ENCODE results near the gene SLC8A2.

Gene SLC8A2

GRCh38 chr19:47407417-47407774 is 64.3 kb downstream of the SLC8A2 start:
- DNase-seq: no peak
- H3K36me3 ChIP-seq: no peaks in the 10 kb centered on the region
- no peak overlapping the region for H3K27ac ChIP-seq
- intact Hi-C loops (cut with DNase I; ENCODE audit: low total_unique reads): no loop called here
- peaks cover 0 to 56% of the 10 kb centered on the region in 2 donors for H3K27me3 ChIP-seq
- no peaks in the 10 kb centered on the region for H3K4me1 ChIP-seq
- no peak overlapping the region for H3K4me3 ChIP-seq
- TF ChIP-seq, protein P1, sequence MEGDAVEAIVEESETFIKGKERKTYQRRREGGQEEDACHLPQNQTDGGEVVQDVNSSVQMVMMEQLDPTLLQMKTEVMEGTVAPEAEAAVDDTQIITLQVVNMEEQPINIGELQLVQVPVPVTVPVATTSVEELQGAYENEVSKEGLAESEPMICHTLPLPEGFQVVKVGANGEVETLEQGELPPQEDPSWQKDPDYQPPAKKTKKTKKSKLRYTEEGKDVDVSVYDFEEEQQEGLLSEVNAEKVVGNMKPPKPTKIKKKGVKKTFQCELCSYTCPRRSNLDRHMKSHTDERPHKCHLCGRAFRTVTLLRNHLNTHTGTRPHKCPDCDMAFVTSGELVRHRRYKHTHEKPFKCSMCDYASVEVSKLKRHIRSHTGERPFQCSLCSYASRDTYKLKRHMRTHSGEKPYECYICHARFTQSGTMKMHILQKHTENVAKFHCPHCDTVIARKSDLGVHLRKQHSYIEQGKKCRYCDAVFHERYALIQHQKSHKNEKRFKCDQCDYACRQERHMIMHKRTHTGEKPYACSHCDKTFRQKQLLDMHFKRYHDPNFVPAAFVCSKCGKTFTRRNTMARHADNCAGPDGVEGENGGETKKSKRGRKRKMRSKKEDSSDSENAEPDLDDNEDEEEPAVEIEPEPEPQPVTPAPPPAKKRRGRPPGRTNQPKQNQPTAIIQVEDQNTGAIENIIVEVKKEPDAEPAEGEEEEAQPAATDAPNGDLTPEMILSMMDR (IDR thresholded peaks at IDR 0.05): no peak
- no peaks in the 10 kb centered on the region for H3K9me3 ChIP-seq

DNA sequence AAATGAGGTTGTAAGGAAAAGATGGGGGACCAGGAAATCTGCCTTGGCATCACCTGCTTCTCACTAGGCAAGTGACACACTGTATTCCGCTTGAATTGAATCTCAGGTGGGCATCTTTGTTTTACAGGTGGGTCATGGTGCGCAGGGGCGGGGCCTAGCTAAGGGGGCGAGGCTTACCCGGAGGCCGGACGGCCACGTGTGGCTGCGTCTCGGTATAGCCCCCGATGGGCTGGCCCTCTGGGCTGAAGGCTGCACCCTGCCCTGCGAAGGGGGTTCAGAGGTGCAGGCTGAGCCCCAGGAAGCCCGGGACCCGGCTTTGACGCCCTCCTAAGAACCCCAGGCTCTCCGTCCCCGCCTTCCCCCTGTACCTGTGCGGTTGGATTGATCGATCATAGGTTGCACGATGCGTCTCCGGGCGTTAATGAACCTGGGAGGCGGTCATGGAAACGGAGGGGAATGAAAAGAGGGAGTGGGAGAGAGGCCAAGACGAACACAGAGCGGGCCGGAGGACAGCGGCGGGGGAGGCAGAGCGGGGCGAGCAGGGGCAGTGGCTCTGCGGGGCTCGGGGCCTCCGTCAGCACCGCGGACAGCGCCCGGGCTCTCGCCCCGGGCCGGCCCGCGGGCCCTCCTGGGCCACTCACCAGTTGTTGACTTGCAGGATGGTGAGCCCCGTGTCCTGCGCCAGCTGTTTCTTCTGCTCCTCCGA is 64.8 kb downstream of the SLC8A2 start:
- H3K36me3 ChIP-seq: no peaks in the 10 kb centered on the region
- no peaks in the 10 kb centered on the region for H3K4me1 ChIP-seq
- H3K9me3 ChIP-seq: no peaks in the 10 kb centered on the region
- H3K4me3 ChIP-seq: no peak overlapping the region
- no peak for DNase-seq
- intact Hi-C loops (cut with DNase I; ENCODE audit: low total_unique reads): no loop called here
- H3K27me3 ChIP-seq: peaks cover 0 to 58% of the 10 kb centered on the region in 2 donors
- TF ChIP-seq, protein P1 (IDR thresholded peaks at IDR 0.05): no peak
- H3K27ac ChIP-seq: no peak overlapping the region

- intact Hi-C loops (cut with DNase I; ENCODE audit: low total_unique reads): no loop called here
- TF ChIP-seq, protein P1 (IDR thresholded peaks at IDR 0.05): no peak
- H3K36me3 ChIP-seq: no peaks in the 10 kb centered on the region
- H3K4me1 ChIP-seq: no peaks in the 10 kb centered on the region
- no peak overlapping the region for H3K4me3 ChIP-seq
- no peaks in the 10 kb centered on the region for H3K9me3 ChIP-seq
- no peak overlapping the region for H3K27ac ChIP-seq
- no peak for DNase-seq
- peaks cover 0 to 68% of the 10 kb centered on the region in 2 donors for H3K27me3 ChIP-seq
These were observed 65.8 kb downstream of the SLC8A2 start for GRCh38 chr19:47405854-47406417.

- H3K27ac ChIP-seq: no peak overlapping the region
- H3K9me3 ChIP-seq: no peaks in the 10 kb centered on the region
- intact Hi-C loops (cut with DNase I; ENCODE audit: low total_unique reads): no loop called here
- no peak for DNase-seq
- H3K4me3 ChIP-seq: no peak overlapping the region
- H3K4me1 ChIP-seq: no peaks in the 10 kb centered on the region
- H3K36me3 ChIP-seq: no peaks in the 10 kb centered on the region
- TF ChIP-seq, protein P1 (IDR thresholded peaks at IDR 0.05): no peak
- peaks cover 0 to 72% of the 10 kb centered on the region in 2 donors for H3K27me3 ChIP-seq
These were observed 66.5 kb downstream of the SLC8A2 start for GRCh38 chr19:47405197-47405550.

DNA sequence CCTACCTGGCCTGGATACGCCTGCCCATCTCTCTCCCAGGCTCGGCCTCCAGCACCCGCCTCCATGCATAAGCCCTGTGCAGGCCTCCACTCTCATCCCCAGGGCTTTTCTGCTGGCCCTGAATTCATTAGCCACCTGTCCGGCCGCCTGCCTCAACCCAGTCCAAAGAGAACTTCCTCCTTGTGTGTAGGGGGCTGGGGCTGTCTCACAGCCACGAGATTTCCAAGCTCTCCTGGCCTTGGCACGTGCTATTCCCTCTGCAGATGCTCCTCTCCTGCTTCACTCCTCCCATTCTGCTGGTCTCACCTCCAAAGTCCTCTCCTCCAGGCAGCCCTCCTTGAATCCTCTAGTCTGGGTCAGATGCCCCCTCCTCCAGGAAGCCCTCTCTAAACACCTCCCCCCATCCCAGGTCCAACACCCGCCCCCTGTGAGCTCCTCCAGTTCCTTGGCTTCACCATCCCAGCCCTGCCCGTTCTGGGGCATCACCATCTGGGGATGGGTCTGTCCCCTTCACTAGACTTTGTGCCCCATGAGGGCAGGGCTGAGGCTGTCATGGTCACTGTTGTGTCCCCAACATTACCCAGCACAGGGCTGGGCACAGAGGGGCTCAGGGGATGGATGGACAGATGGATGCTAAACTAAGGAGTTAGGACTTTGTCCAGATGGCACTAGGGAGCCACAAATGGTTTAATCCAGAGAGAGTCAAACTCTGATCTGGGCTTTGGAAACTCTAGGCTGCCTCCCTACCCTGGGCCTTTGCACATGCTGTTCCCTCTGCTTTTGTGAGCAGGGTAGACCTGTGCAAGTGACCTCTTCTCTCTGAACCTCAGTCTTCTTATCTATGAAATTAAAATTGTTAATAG is 67.1 kb downstream of the SLC8A2 start:
- TF ChIP-seq, protein P1 (IDR thresholded peaks at IDR 0.05): no peak
- no peaks in the 10 kb centered on the region for H3K36me3 ChIP-seq
- H3K4me1 ChIP-seq: no peaks in the 10 kb centered on the region
- no peak for DNase-seq
- intact Hi-C loops (cut with DNase I; ENCODE audit: low total_unique reads): no loop called here
- H3K27me3 ChIP-seq: peaks cover 0 to 76% of the 10 kb centered on the region in 2 donors
- H3K4me3 ChIP-seq: no peak overlapping the region
- H3K27ac ChIP-seq: no peak overlapping the region
- H3K9me3 ChIP-seq: no peaks in the 10 kb centered on the region
